ENCODE data around the gene ZFR2.

The ZFR2 gene

GRCh38 chr19:3822683-3823349 lies 46.0 kb downstream of the ZFR2 start:
- no peak for TF ChIP-seq CTCF (IDR thresholded peaks at IDR 0.05; ENCODE audit: insufficient read depth, missing control alignments)
- DNase-seq (ENCODE audit: insufficient read length, low spot score) (no peak), FAIRE-seq (no peak)

GRCh38 chr19:3821857-3822364 lies 46.9 kb downstream of the ZFR2 start:
- TF ChIP-seq CTCF (IDR thresholded peaks at IDR 0.05; ENCODE audit: insufficient read depth, missing control alignments) = peak; percentile 75
- FAIRE-seq (no peak), DNase-seq (ENCODE audit: insufficient read length, low spot score) (peak; percentile 88)

- peak; percentile 50 for TF ChIP-seq CTCF (IDR thresholded peaks at IDR 0.05; ENCODE audit: insufficient read depth, missing control alignments)
- no peak for DNase-seq (ENCODE audit: insufficient read length, low spot score)
- no peak for FAIRE-seq
Measured at GRCh38 chr19:3821156-3821555, 47.7 kb downstream of the ZFR2 start.

GRCh38 chr19:3819989-3820388 lies 48.8 kb downstream of the ZFR2 start:
- no peak for TF ChIP-seq CTCF (IDR thresholded peaks at IDR 0.05; ENCODE audit: insufficient read depth, missing control alignments)

GRCh38 chr19:3818918-3819317 lies 49.9 kb downstream of the ZFR2 start:
- no peak for TF ChIP-seq CTCF (IDR thresholded peaks at IDR 0.05; ENCODE audit: insufficient read depth, missing control alignments)
- no peak for FAIRE-seq
- DNase-seq (ENCODE audit: insufficient read length, low spot score) = no peak

More at GRCh38 chr19:3819989-3820388, 48.8 kb downstream of the ZFR2 start:
- DNase-seq (ENCODE audit: insufficient read length, low spot score) = no peak
- FAIRE-seq = no peak

- FAIRE-seq = no peak
- no peak for DNase-seq (ENCODE audit: insufficient read length, low spot score)
- no peak for TF ChIP-seq CTCF (IDR thresholded peaks at IDR 0.05; ENCODE audit: insufficient read depth, missing control alignments)
Measured at GRCh38 chr19:3818466-3818865, 50.4 kb downstream of the ZFR2 start.

- FAIRE-seq (no peak), DNase-seq (ENCODE audit: insufficient read length, low spot score) (no peak)
- TF ChIP-seq CTCF (IDR thresholded peaks at IDR 0.05; ENCODE audit: insufficient read depth, missing control alignments) = no peak
Measured at GRCh38 chr19:3817761-3818160, 51.1 kb downstream of the ZFR2 start.
